ENCODE results near the gene PLCH1.

Gene PLCH1

DNA sequence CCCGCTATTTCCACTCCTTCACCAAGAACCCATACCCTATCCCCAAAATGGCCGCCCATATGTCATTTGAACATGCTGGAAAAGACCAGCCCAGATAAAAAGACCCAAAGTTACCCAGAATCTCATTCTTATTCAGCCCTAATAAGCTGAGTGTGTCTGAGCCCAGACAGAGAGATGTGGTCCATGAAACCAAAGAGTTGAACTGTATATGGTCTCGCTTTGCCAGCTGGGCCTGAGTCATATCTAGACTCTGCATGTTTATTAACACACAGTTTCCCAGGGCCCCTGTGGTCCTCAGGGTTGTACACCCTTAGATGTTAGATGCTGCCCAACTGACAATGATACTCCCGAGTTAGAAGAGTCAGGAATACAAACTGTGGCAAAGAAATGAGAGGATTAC is 249.5 kb downstream of the PLCH1 start:
- WGBS = 94% methylated on average over 4 of the region's 4 CpGs
- peaks cover 41% of the 10 kb centered on the region for H3K36me3 ChIP-seq (ENCODE audit: insufficient read depth, low read length)
- H3K27me3 ChIP-seq (ENCODE audit: insufficient read depth, low read length) = no peaks in the 10 kb centered on the region
- H3K9ac ChIP-seq (ENCODE audit: low read depth, low read length) = no peak overlapping the region
- no peaks in the 10 kb centered on the region for H3K9me3 ChIP-seq (ENCODE audit: insufficient read depth, low read depth, low read length)
- no peak overlapping the region for H3K27ac ChIP-seq (ENCODE audit: low read depth, low read length)
- H3K4me3 ChIP-seq (ENCODE audit: low read length) = no peak overlapping the region
- no peaks in the 10 kb centered on the region for H3K4me1 ChIP-seq (ENCODE audit: insufficient read depth, low read length)

GRCh38 chr3:155494332-155494731 is 250.5 kb downstream of the PLCH1 start:
- WGBS = 94% methylated on average over 5 of the region's 5 CpGs
- Histone ChIP-seq H3K27ac (ENCODE audit: low read depth, low read length) (no peak overlapping the region), H3K4me1 (ENCODE audit: insufficient read depth, low read length) (no peaks in the 10 kb centered on the region), H3K4me3 (ENCODE audit: low read length) (no peak overlapping the region), H3K9me3 (ENCODE audit: insufficient read depth, low read depth, low read length) (no peaks in the 10 kb centered on the region), H3K9ac (ENCODE audit: low read depth, low read length) (no peak overlapping the region), H3K36me3 (ENCODE audit: insufficient read depth, low read length) (peaks cover 35% of the 10 kb centered on the region), H3K27me3 (ENCODE audit: insufficient read depth, low read length) (no peaks in the 10 kb centered on the region)

- Histone ChIP-seq H3K36me3 (ENCODE audit: insufficient read depth, low read length) (peaks cover 25% of the 10 kb centered on the region), H3K9me3 (ENCODE audit: insufficient read depth, low read depth, low read length) (no peaks in the 10 kb centered on the region), H3K4me1 (ENCODE audit: insufficient read depth, low read length) (no peaks in the 10 kb centered on the region), H3K27ac (ENCODE audit: low read depth, low read length) (no peak overlapping the region), H3K9ac (ENCODE audit: low read depth, low read length) (no peak overlapping the region), H3K27me3 (ENCODE audit: insufficient read depth, low read length) (no peaks in the 10 kb centered on the region), H3K4me3 (ENCODE audit: low read length) (no peak overlapping the region)
- 100% methylated on average over 1 of the region's 1 CpG for WGBS
Measured at GRCh38 chr3:155492841-155493240, 252.0 kb downstream of the PLCH1 start.

GRCh38 chr3:155491696-155492095 is 253.2 kb downstream of the PLCH1 start:
- H3K27me3 ChIP-seq (ENCODE audit: insufficient read depth, low read length) = no peaks in the 10 kb centered on the region
- H3K4me3 ChIP-seq (ENCODE audit: low read length) = no peak overlapping the region
- no peak overlapping the region for H3K27ac ChIP-seq (ENCODE audit: low read depth, low read length)
- H3K9me3 ChIP-seq (ENCODE audit: insufficient read depth, low read depth, low read length) = no peaks in the 10 kb centered on the region
- no peaks in the 10 kb centered on the region for H3K4me1 ChIP-seq (ENCODE audit: insufficient read depth, low read length)
- H3K36me3 ChIP-seq (ENCODE audit: insufficient read depth, low read length) = peaks cover 20% of the 10 kb centered on the region
- 98% methylated on average over 3 of the region's 3 CpGs for WGBS
- no peak overlapping the region for H3K9ac ChIP-seq (ENCODE audit: low read depth, low read length)

DNA sequence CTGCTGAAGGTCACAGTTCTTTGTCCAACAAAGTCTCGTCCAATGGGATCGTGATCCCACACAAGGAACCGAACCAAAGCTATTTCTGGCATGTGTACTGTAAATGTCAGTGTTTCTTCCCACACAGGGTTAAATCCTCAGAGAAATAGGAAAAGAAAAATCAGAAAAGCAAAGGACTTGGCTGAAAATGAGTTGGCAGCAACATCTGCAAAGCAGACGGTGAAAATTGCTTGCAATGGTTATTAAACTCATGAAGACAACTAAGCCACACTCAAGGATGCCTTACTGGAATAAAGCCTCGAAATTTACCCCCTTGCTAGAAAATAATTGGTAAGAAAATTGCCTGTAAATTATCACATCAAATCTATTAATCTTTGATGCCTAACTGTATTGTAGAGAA is 256.2 kb downstream of the PLCH1 start:
- peaks cover 17% of the 10 kb centered on the region for H3K36me3 ChIP-seq (ENCODE audit: insufficient read depth, low read length)
- H3K9me3 ChIP-seq (ENCODE audit: insufficient read depth, low read depth, low read length) = no peaks in the 10 kb centered on the region
- WGBS = over 99% methylated on average over 4 of the region's 5 CpGs
- H3K27me3 ChIP-seq (ENCODE audit: insufficient read depth, low read length) = no peaks in the 10 kb centered on the region
- H3K9ac ChIP-seq (ENCODE audit: low read depth, low read length) = no peak overlapping the region
- no peak overlapping the region for H3K4me3 ChIP-seq (ENCODE audit: low read length)
- no peaks in the 10 kb centered on the region for H3K4me1 ChIP-seq (ENCODE audit: insufficient read depth, low read length)
- no peak overlapping the region for H3K27ac ChIP-seq (ENCODE audit: low read depth, low read length)

DNA sequence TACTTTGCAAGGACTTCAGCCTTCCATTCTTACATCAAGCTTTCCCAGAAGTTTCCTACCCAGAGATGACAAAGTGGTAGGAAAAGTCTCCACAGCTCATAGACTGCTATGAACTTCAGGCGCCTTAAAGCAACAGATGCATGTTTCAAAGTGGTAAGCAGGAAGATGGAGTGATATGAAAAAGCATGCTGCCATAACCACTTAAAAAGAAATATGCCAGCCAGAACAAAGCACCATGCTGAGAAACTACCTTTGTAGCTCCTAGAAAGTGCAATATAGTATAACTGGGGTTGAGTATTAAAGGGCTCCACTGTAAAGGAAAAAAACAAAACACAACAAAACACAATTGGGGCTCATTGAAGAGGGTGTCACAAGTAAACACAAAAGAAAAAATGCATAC is 259.0 kb downstream of the PLCH1 start:
- no peak overlapping the region for H3K27ac ChIP-seq (ENCODE audit: low read depth, low read length)
- H3K4me1 ChIP-seq (ENCODE audit: insufficient read depth, low read length) = no peaks in the 10 kb centered on the region
- WGBS = 80% methylated on average over 1 of the region's 1 CpG
- no peaks in the 10 kb centered on the region for H3K27me3 ChIP-seq (ENCODE audit: insufficient read depth, low read length)
- H3K4me3 ChIP-seq (ENCODE audit: low read length) = no peak overlapping the region
- H3K9me3 ChIP-seq (ENCODE audit: insufficient read depth, low read depth, low read length) = no peaks in the 10 kb centered on the region
- H3K36me3 ChIP-seq (ENCODE audit: insufficient read depth, low read length) = peaks cover 10% of the 10 kb centered on the region
- no peak overlapping the region for H3K9ac ChIP-seq (ENCODE audit: low read depth, low read length)

- no peak overlapping the region for H3K9ac ChIP-seq (ENCODE audit: low read depth, low read length)
- H3K4me3 ChIP-seq (ENCODE audit: low read length) = no peak overlapping the region
- H3K27ac ChIP-seq (ENCODE audit: low read depth, low read length) = no peak overlapping the region
- H3K27me3 ChIP-seq (ENCODE audit: insufficient read depth, low read length) = no peaks in the 10 kb centered on the region
- peaks cover 10% of the 10 kb centered on the region for H3K36me3 ChIP-seq (ENCODE audit: insufficient read depth, low read length)
- H3K4me1 ChIP-seq (ENCODE audit: insufficient read depth, low read length) = no peaks in the 10 kb centered on the region
- H3K9me3 ChIP-seq (ENCODE audit: insufficient read depth, low read depth, low read length) = peaks cover 4% of the 10 kb centered on the region; the same call in 1 of the 2 replicates
- WGBS = 95% methylated on average over 2 of the region's 2 CpGs
Measured at GRCh38 chr3:155481591-155481990, 263.3 kb downstream of the PLCH1 start.

GRCh38 chr3:155481089-155481488 is 263.8 kb downstream of the PLCH1 start:
- no peak overlapping the region for H3K27ac ChIP-seq (ENCODE audit: low read depth, low read length)
- peaks cover 4% of the 10 kb centered on the region; the same call in 1 of the 2 replicates for H3K9me3 ChIP-seq (ENCODE audit: insufficient read depth, low read depth, low read length)
- peaks cover 10% of the 10 kb centered on the region for H3K36me3 ChIP-seq (ENCODE audit: insufficient read depth, low read length)
- 96% methylated on average over 12 of the region's 12 CpGs for WGBS
- H3K4me3 ChIP-seq (ENCODE audit: low read length) = no peak overlapping the region
- H3K4me1 ChIP-seq (ENCODE audit: insufficient read depth, low read length) = no peaks in the 10 kb centered on the region
- no peak overlapping the region for H3K9ac ChIP-seq (ENCODE audit: low read depth, low read length)
- H3K27me3 ChIP-seq (ENCODE audit: insufficient read depth, low read length) = no peaks in the 10 kb centered on the region

DNA sequence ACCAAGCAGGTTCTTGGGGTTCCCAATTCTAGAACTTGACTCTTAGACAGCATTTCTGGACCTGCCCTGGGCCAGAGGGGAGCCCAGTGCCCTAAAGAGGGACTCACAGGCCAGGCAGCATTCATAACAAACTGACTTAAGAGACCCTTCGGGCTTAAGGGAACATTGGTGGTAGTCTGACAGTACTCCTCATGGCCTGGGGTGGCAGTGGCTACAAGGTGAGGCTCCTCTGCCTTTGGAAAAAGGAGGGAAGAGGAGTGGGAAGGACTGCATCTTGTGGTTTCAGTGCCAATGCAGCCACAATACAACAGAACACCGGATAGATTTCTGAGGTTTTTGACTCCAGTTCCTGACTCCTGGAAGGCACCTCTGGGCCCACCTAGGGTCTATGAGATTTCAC is 279.2 kb downstream of the PLCH1 start:
- H3K36me3 ChIP-seq (ENCODE audit: insufficient read depth, low read length) = no peaks in the 10 kb centered on the region
- H3K9me3 ChIP-seq (ENCODE audit: insufficient read depth, low read depth, low read length) = peaks cover 4% of the 10 kb centered on the region; the same call in 1 of the 2 replicates
- no peak overlapping the region for H3K4me3 ChIP-seq (ENCODE audit: low read length)
- no peaks in the 10 kb centered on the region for H3K27me3 ChIP-seq (ENCODE audit: insufficient read depth, low read length)
- no peaks in the 10 kb centered on the region for H3K4me1 ChIP-seq (ENCODE audit: insufficient read depth, low read length)
- no peak overlapping the region for H3K9ac ChIP-seq (ENCODE audit: low read depth, low read length)
- 95% methylated on average over 2 of the region's 2 CpGs for WGBS
- no peak overlapping the region for H3K27ac ChIP-seq (ENCODE audit: low read depth, low read length)

- Histone ChIP-seq H3K27ac (ENCODE audit: low read depth, low read length) (no peak overlapping the region), H3K9ac (ENCODE audit: low read depth, low read length) (no peak overlapping the region), H3K4me3 (ENCODE audit: low read length) (no peak overlapping the region), H3K36me3 (ENCODE audit: insufficient read depth, low read length) (no peaks in the 10 kb centered on the region), H3K4me1 (ENCODE audit: insufficient read depth, low read length) (no peaks in the 10 kb centered on the region), H3K27me3 (ENCODE audit: insufficient read depth, low read length) (no peaks in the 10 kb centered on the region), H3K9me3 (ENCODE audit: insufficient read depth, low read depth, low read length) (no peaks in the 10 kb centered on the region)
- WGBS = 90% methylated on average over 4 of the region's 4 CpGs
Measured at GRCh38 chr3:155462672-155463071, 282.2 kb downstream of the PLCH1 start.

- H3K4me3 ChIP-seq (ENCODE audit: low read length) = no peak overlapping the region
- no peak overlapping the region for H3K27ac ChIP-seq (ENCODE audit: low read depth, low read length)
- no peaks in the 10 kb centered on the region for H3K36me3 ChIP-seq (ENCODE audit: insufficient read depth, low read length)
- no peaks in the 10 kb centered on the region for H3K9me3 ChIP-seq (ENCODE audit: insufficient read depth, low read depth, low read length)
- 97% methylated on average over 2 of the region's 4 CpGs for WGBS
- no peaks in the 10 kb centered on the region for H3K27me3 ChIP-seq (ENCODE audit: insufficient read depth, low read length)
- H3K4me1 ChIP-seq (ENCODE audit: insufficient read depth, low read length) = no peaks in the 10 kb centered on the region
- no peak overlapping the region for H3K9ac ChIP-seq (ENCODE audit: low read depth, low read length)
Measured at GRCh38 chr3:155457591-155457990, 287.3 kb downstream of the PLCH1 start.

DNA sequence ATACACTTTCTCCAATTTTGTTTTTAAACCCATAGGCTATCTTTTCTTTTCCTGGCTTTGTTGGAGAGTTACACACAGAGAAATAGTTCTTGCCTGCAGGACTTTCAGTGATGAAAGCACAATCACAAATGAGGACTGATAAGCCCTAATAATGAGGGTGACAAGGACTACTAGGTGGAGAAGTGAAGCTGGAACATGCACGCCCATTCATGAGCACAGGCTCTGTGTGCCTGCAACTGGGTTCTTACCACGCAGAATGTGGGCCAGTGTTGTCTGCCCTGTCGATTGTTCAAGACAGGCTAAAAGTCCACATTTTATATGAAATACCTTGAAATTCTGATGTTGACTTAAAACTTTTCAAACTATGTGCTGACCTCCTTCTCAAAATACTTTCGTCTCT is 289.1 kb downstream of the PLCH1 start:
- H3K4me1 ChIP-seq (ENCODE audit: insufficient read depth, low read length) = no peaks in the 10 kb centered on the region
- H3K9me3 ChIP-seq (ENCODE audit: insufficient read depth, low read depth, low read length) = no peaks in the 10 kb centered on the region
- H3K4me3 ChIP-seq (ENCODE audit: low read length) = no peak overlapping the region
- no peak overlapping the region for H3K27ac ChIP-seq (ENCODE audit: low read depth, low read length)
- 92% methylated on average over 4 of the region's 4 CpGs for WGBS
- H3K27me3 ChIP-seq (ENCODE audit: insufficient read depth, low read length) = no peaks in the 10 kb centered on the region
- no peaks in the 10 kb centered on the region for H3K36me3 ChIP-seq (ENCODE audit: insufficient read depth, low read length)
- no peak overlapping the region for H3K9ac ChIP-seq (ENCODE audit: low read depth, low read length)
